CD4-positive, alpha-beta T cell (primary cell): ENCODE results near the gene IL1R1. TPM values are rescaled to one million over a fixed set of nuclear protein-coding genes. Genes with fewer than 3 reads are reported as not detected.
A peak's percentile ranks its signal among the peaks of the same experiment; 100 is the strongest.

ENCODE experiments used
- ATAC-seq: fragments of 200-7000 bp; cut with Tn5 transposase; one replicate; pipeline ENCODE4 v1.10.0; 2022; ENCODE audit warnings: mild to moderate bottlenecking; ENCODE audit not compliant: poor library complexity
- CTCF ChIA-PET: fragments of 350-600 bp; sonication (Branson Sonifier 250); formaldehyde crosslinking; loops from one replicate; lab custom pipeline; 2021; ENCODE audit warnings: antibody characterized with exemption, inconsistent platforms; lab: Charles Lee
- POLR2A ChIA-PET: fragments of 350-600 bp; sonication (Branson Sonifier 250); formaldehyde crosslinking; loops from one replicate; lab custom pipeline; 2021; ENCODE audit warnings: antibody characterized with exemption, inconsistent platforms; lab: Charles Lee
- DNase-seq, 14 experiments: peaks; one replicate each; pipeline ENCODE4 v3.0.0-alpha.2; 2013 to 2020; ENCODE audit warnings: mixed read lengths in 2 of 14
- H3K27ac ChIP-seq, 2 donors: one replicate each; pipeline versions ENCODE4 v1.5.1 to v1.7.0; 2013; ENCODE audit warnings: low read length in 2 of 2, low read depth in 1 of 2, mild to moderate bottlenecking in 1 of 2
- H3K27me3 ChIP-seq, 2 experiments: 1 replicate in 1 of 2; 2 replicates in 1 of 2; pipeline versions ENCODE4 v1.6.1 to v1.7.0; 2013; ENCODE audit warnings: low read length in 2 of 2, control low read depth in 1 of 2, mild to moderate bottlenecking in 1 of 2, moderate library complexity in 1 of 2; ENCODE audit not compliant: insufficient read depth in 2 of 2, control insufficient read depth in 1 of 2
- H3K36me3 ChIP-seq: one replicate; pipeline ENCODE4 v1.6.1; 2013; ENCODE audit warnings: low read length, control low read depth; ENCODE audit not compliant: insufficient read depth
- H3K4me1 ChIP-seq: one replicate; pipeline ENCODE4 v1.6.1; 2013; ENCODE audit warnings: low read length, control low read depth; ENCODE audit not compliant: insufficient read depth
- H3K4me3 ChIP-seq: one replicate; pipeline ENCODE4 v1.5.1; 2013; ENCODE audit warnings: mild to moderate bottlenecking, low read length, moderate library complexity
- H3K9me3 ChIP-seq, 2 experiments: 1 replicate in 1 of 2; 2 replicates in 1 of 2; pipeline versions ENCODE4 v1.6.1 to v1.7.0; 2013; ENCODE audit warnings: low read length in 2 of 2, mild to moderate bottlenecking in 2 of 2, control low read depth in 1 of 2, moderate library complexity in 1 of 2; ENCODE audit not compliant: control insufficient read depth in 1 of 2, insufficient read depth in 1 of 2
- H3K27ac Mint-ChIP-seq: one replicate; pipeline ENCODE4 v1.8.0; 2020; ENCODE audit warnings: mixed read lengths
- H3K27me3 Mint-ChIP-seq: one replicate; pipeline ENCODE4 v1.8.0; 2021; ENCODE audit warnings: mixed read lengths
- H3K36me3 Mint-ChIP-seq: one replicate; pipeline ENCODE4 v1.8.0; 2021; ENCODE audit warnings: low read depth, mixed read lengths
- H3K4me1 Mint-ChIP-seq: one replicate; pipeline ENCODE4 v1.8.0; 2021; ENCODE audit warnings: low read depth, mixed read lengths
- H3K4me3 Mint-ChIP-seq: one replicate; pipeline ENCODE4 v1.8.0; 2020; ENCODE audit warnings: mild to moderate bottlenecking, mixed read lengths
- H3K9me3 Mint-ChIP-seq: one replicate; pipeline ENCODE4 v1.8.0; 2020; ENCODE audit warnings: mixed read lengths
- CTCF ChIP-seq: fragments of 200-600 bp; IDR thresholded peaks from one replicate; pipeline ENCODE4 v1.8.0; 2022; ENCODE audit warnings: antibody characterized with exemption, mild to moderate bottlenecking
- intact Hi-C, 2 experiments: fragments of 100-400 bp; cut with DNase I in 1 of 2; cut with micrococcal nuclease in 1 of 2; formaldehyde crosslinking; loops; one replicate each; pipeline versions ENCODE4 v1.15.1 to v1.9.0; 2023 to 2025; cut with DNase I, micrococcal nuclease
- total RNA-seq, 174 experiments: library from RNA in 2 of 174; stranded (reverse) in 2 of 174; gene quantifications; one replicate each; pipeline ENCODE4 v1.2.3 and lab custom pipeline; 2021 to 2026

The IL1R1 gene
- total RNA-seq, 2 experiments from 2014 or later, result 0.22 to 0.49 TPM

DNA sequence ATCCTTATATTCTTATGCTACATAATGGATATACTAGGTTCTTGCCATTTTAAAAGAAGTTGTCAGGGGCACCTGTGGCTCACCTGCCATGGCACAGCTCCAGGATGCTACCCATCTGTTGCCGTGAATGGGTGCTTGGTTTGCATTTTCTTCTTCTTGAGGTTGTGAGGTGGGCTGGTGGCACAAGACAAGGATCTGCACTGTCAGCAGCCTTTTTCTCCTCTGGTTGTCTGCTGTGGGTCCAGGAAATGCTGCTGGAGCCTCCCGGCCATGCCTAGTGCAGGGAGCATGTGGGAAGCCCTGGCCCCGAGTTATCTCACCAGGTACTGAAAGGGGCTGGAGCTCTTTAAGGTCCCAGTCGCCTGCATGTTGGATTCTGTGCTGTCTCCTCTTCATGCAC, 2.6 kb downstream of the IL1R1 start:
- Histone ChIP-seq H3K27me3 (peaks cover 17 to 30% of the 10 kb centered on the region in 2 experiments), H3K27ac (no peak overlapping the region), H3K9me3 (peaks cover 48 to 58% of the 10 kb centered on the region in 2 experiments), H3K4me1 (peaks cover 11% of the 10 kb centered on the region), H3K36me3 (no peaks in the 10 kb centered on the region), H3K4me3 (no peak overlapping the region)
- H3K9me3 Mint-ChIP-seq, result peaks cover 8% of the 10 kb centered on the region
- H3K27me3 Mint-ChIP-seq, result peaks cover 48% of the 10 kb centered on the region
- ChIA-PET CTCF (no interaction called here), POLR2A (no interaction called here)
- peaks cover 28% of the 10 kb centered on the region for H3K36me3 Mint-ChIP-seq
- intact Hi-C loops, result no loop called here
- H3K4me3 Mint-ChIP-seq, result no peak overlapping the region
- no peak for TF ChIP-seq CTCF
- no peak for DNase-seq
- H3K4me1 Mint-ChIP-seq, result peaks cover 6% of the 10 kb centered on the region
- no peak for ATAC-seq
- no peak overlapping the region for H3K27ac Mint-ChIP-seq

- Histone ChIP-seq H3K4me3 (no peak overlapping the region), H3K27me3 (peaks cover 17 to 30% of the 10 kb centered on the region in 2 experiments), H3K4me1 (peaks cover 11% of the 10 kb centered on the region), H3K27ac (no peak overlapping the region), H3K9me3 (peaks cover 48 to 58% of the 10 kb centered on the region in 2 experiments), H3K36me3 (no peaks in the 10 kb centered on the region)
- H3K27me3 Mint-ChIP-seq, result peaks cover 40% of the 10 kb centered on the region
- POLR2A ChIA-PET, result no interaction called here
- H3K4me1 Mint-ChIP-seq, result peaks cover 6% of the 10 kb centered on the region
- H3K4me3 Mint-ChIP-seq, result no peak overlapping the region
- no peak for DNase-seq
- no peak overlapping the region for H3K27ac Mint-ChIP-seq
- intact Hi-C loops, result no loop called here
- peaks cover 8% of the 10 kb centered on the region for H3K9me3 Mint-ChIP-seq
- H3K36me3 Mint-ChIP-seq, result peaks cover 28% of the 10 kb centered on the region
- no peak for TF ChIP-seq CTCF
- CTCF ChIA-PET, result no interaction called here
- no peak for ATAC-seq
These were observed 3.4 kb downstream of the IL1R1 start for GRCh38 chr2:102145934-102146333.

DNA sequence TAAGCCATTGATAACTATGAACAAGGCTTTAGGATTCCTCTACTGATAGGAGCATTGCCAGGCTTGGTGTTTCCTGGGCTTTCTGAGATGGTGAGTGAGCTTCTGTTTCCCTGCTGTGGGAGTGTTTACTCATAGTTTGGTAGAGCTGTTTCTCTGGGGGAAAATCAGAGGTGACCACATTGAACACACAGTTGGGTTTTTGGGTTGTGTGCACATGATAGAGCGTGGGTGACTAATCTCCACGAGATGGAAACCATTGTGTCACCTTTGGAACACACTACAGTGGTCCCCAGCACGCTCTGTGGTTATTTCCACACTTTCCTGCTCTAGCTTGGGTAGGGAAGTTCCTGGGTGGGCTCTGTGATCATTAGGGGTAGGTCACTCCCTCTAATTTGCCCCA, 5.4 kb downstream of the IL1R1 start:
- Mint-ChIP-seq H3K4me1 (peaks cover 4% of the 10 kb centered on the region), H3K27ac (no peak overlapping the region), H3K27me3 (peaks cover 25% of the 10 kb centered on the region), H3K4me3 (no peak overlapping the region), H3K36me3 (peaks cover 28% of the 10 kb centered on the region), H3K9me3 (peaks cover 8% of the 10 kb centered on the region)
- no peak overlapping the region for H3K27ac ChIP-seq
- peaks cover 4% of the 10 kb centered on the region for H3K4me1 ChIP-seq
- peaks cover 47 to 58% of the 10 kb centered on the region in 2 experiments for H3K9me3 ChIP-seq
- intact Hi-C loops, result no loop called here
- no peak for ATAC-seq
- peaks cover 10 to 15% of the 10 kb centered on the region in 2 experiments for H3K27me3 ChIP-seq
- peak in 2 of 14 experiments; percentile 49 to 60 for DNase-seq
- no peaks in the 10 kb centered on the region for H3K36me3 ChIP-seq
- ChIA-PET POLR2A (no interaction called here), CTCF (no interaction called here)
- no peak for TF ChIP-seq CTCF
- H3K4me3 ChIP-seq, result no peak overlapping the region
